ENCODE measurements around the gene GPRASP1.
"Not testable (repeated sequence)": the region's sequence is repeated elsewhere in the genome, so short reads cannot be mapped to it uniquely, and the experiment has no call there.

DNA sequence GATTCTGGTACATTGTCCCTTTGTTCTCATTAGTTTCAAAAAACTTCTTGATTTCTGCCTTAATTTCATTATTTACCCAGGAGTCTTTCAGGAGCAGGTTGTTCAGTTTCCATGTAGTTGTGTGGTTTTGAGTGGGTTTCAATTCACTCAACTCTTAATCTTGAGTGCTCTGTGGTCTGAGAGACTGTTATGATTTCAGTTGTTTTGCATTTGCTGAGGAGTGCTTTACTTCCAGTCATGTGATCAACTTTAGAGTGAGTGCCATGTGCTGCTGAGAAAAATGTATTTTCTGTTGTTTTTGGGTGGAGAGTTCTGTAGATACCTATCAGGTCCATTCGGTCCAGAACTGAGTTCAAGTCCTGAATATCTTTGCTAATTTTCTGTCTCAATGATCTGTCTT lies 15.8 kb downstream of the GPRASP1 start:
- TF ChIP-seq EZH2 (IDR thresholded peaks at IDR 0.05; ENCODE audit: insufficient read depth, low read length), result not testable (repeated sequence)
- TF ChIP-seq, protein P1, sequence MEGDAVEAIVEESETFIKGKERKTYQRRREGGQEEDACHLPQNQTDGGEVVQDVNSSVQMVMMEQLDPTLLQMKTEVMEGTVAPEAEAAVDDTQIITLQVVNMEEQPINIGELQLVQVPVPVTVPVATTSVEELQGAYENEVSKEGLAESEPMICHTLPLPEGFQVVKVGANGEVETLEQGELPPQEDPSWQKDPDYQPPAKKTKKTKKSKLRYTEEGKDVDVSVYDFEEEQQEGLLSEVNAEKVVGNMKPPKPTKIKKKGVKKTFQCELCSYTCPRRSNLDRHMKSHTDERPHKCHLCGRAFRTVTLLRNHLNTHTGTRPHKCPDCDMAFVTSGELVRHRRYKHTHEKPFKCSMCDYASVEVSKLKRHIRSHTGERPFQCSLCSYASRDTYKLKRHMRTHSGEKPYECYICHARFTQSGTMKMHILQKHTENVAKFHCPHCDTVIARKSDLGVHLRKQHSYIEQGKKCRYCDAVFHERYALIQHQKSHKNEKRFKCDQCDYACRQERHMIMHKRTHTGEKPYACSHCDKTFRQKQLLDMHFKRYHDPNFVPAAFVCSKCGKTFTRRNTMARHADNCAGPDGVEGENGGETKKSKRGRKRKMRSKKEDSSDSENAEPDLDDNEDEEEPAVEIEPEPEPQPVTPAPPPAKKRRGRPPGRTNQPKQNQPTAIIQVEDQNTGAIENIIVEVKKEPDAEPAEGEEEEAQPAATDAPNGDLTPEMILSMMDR (IDR thresholded peaks at IDR 0.05; ENCODE audit: insufficient read depth, low read depth, low read length), result not testable (repeated sequence)

Measured in astrocyte (in vitro differentiated cells and primary cell).